CD4-positive, alpha-beta T cell (primary cell): ENCODE measurements around the gene KCND3. TPM values are rescaled to one million over a fixed set of nuclear protein-coding genes. Genes with fewer than 3 reads are reported as not detected.

ENCODE experiments used
- ATAC-seq: fragments of 200-7000 bp; cut with Tn5 transposase; one replicate; pipeline ENCODE4 v1.10.0; 2022; ENCODE audit warnings: mild to moderate bottlenecking; ENCODE audit not compliant: poor library complexity
- CTCF ChIA-PET: fragments of 350-600 bp; sonication (Branson Sonifier 250); formaldehyde crosslinking; loops from one replicate; lab custom pipeline; 2021; ENCODE audit warnings: antibody characterized with exemption, inconsistent platforms; lab: Charles Lee
- POLR2A ChIA-PET: fragments of 350-600 bp; sonication (Branson Sonifier 250); formaldehyde crosslinking; loops from one replicate; lab custom pipeline; 2021; ENCODE audit warnings: antibody characterized with exemption, inconsistent platforms; lab: Charles Lee
- DNase-seq, 14 experiments: peaks; one replicate each; pipeline ENCODE4 v3.0.0-alpha.2; 2013 to 2020; ENCODE audit warnings: mixed read lengths in 2 of 14
- H3K27ac ChIP-seq, 2 donors: one replicate each; pipeline versions ENCODE4 v1.5.1 to v1.7.0; 2013; ENCODE audit warnings: low read length in 2 of 2, low read depth in 1 of 2, mild to moderate bottlenecking in 1 of 2
- H3K27me3 ChIP-seq, 2 experiments: 1 replicate in 1 of 2; 2 replicates in 1 of 2; pipeline versions ENCODE4 v1.6.1 to v1.7.0; 2013; ENCODE audit warnings: low read length in 2 of 2, control low read depth in 1 of 2, mild to moderate bottlenecking in 1 of 2, moderate library complexity in 1 of 2; ENCODE audit not compliant: insufficient read depth in 2 of 2, control insufficient read depth in 1 of 2
- H3K36me3 ChIP-seq: one replicate; pipeline ENCODE4 v1.6.1; 2013; ENCODE audit warnings: low read length, control low read depth; ENCODE audit not compliant: insufficient read depth
- H3K4me1 ChIP-seq: one replicate; pipeline ENCODE4 v1.6.1; 2013; ENCODE audit warnings: low read length, control low read depth; ENCODE audit not compliant: insufficient read depth
- H3K4me3 ChIP-seq: one replicate; pipeline ENCODE4 v1.5.1; 2013; ENCODE audit warnings: mild to moderate bottlenecking, low read length, moderate library complexity
- H3K9me3 ChIP-seq, 2 experiments: 1 replicate in 1 of 2; 2 replicates in 1 of 2; pipeline versions ENCODE4 v1.6.1 to v1.7.0; 2013; ENCODE audit warnings: low read length in 2 of 2, mild to moderate bottlenecking in 2 of 2, control low read depth in 1 of 2, moderate library complexity in 1 of 2; ENCODE audit not compliant: control insufficient read depth in 1 of 2, insufficient read depth in 1 of 2
- H3K27ac Mint-ChIP-seq: one replicate; pipeline ENCODE4 v1.8.0; 2020; ENCODE audit warnings: mixed read lengths
- H3K27me3 Mint-ChIP-seq: one replicate; pipeline ENCODE4 v1.8.0; 2021; ENCODE audit warnings: mixed read lengths
- H3K36me3 Mint-ChIP-seq: one replicate; pipeline ENCODE4 v1.8.0; 2021; ENCODE audit warnings: low read depth, mixed read lengths
- H3K4me1 Mint-ChIP-seq: one replicate; pipeline ENCODE4 v1.8.0; 2021; ENCODE audit warnings: low read depth, mixed read lengths
- H3K4me3 Mint-ChIP-seq: one replicate; pipeline ENCODE4 v1.8.0; 2020; ENCODE audit warnings: mild to moderate bottlenecking, mixed read lengths
- H3K9me3 Mint-ChIP-seq: one replicate; pipeline ENCODE4 v1.8.0; 2020; ENCODE audit warnings: mixed read lengths
- CTCF ChIP-seq: fragments of 200-600 bp; IDR thresholded peaks from one replicate; pipeline ENCODE4 v1.8.0; 2022; ENCODE audit warnings: antibody characterized with exemption, mild to moderate bottlenecking
- intact Hi-C, 2 experiments: fragments of 100-400 bp; cut with DNase I in 1 of 2; cut with micrococcal nuclease in 1 of 2; formaldehyde crosslinking; loops; one replicate each; pipeline versions ENCODE4 v1.15.1 to v1.9.0; 2023 to 2025; cut with DNase I, micrococcal nuclease
- total RNA-seq, 174 experiments: library from RNA in 2 of 174; stranded (reverse) in 2 of 174; gene quantifications; one replicate each; pipeline ENCODE4 v1.2.3 and lab custom pipeline; 2021 to 2026

Gene KCND3
- total RNA-seq, 2 experiments from 2014 or later: 0.05 TPM; not detected in 1

- POLR2A ChIA-PET: no interaction called here
- ATAC-seq (no peak), DNase-seq (no peak)
- Mint-ChIP-seq H3K9me3 (no peaks in the 10 kb centered on the region), H3K36me3 (no peaks in the 10 kb centered on the region), H3K27me3 (peaks cover 28% of the 10 kb centered on the region), H3K4me1 (no peaks in the 10 kb centered on the region), H3K27ac (no peak overlapping the region), H3K4me3 (no peak overlapping the region)
- H3K9me3 ChIP-seq: no peaks in the 10 kb centered on the region
- intact Hi-C loops: no loop called here
- TF ChIP-seq CTCF: no peak
- H3K36me3 ChIP-seq: no peaks in the 10 kb centered on the region
- no peak overlapping the region for H3K4me3 ChIP-seq
- no peaks in the 10 kb centered on the region for H3K4me1 ChIP-seq
- CTCF ChIA-PET: no interaction called here
- H3K27ac ChIP-seq: no peak overlapping the region
- H3K27me3 ChIP-seq: peaks cover 0 to 5% of the 10 kb centered on the region in 2 experiments
Observed at GRCh38 chr1:111846842-111847241, 142.6 kb downstream of the KCND3 start.

GRCh38 chr1:111843177-111843576, 146.3 kb downstream of the KCND3 start:
- intact Hi-C loops: no loop called here
- Histone ChIP-seq H3K4me1 (no peaks in the 10 kb centered on the region), H3K27me3 (no peaks in the 10 kb centered on the region), H3K27ac (no peak overlapping the region), H3K36me3 (no peaks in the 10 kb centered on the region), H3K4me3 (no peak overlapping the region), H3K9me3 (no peaks in the 10 kb centered on the region)
- ATAC-seq (no peak), DNase-seq (no peak)
- H3K4me3 Mint-ChIP-seq: no peak overlapping the region
- no peaks in the 10 kb centered on the region for H3K9me3 Mint-ChIP-seq
- H3K4me1 Mint-ChIP-seq: no peaks in the 10 kb centered on the region
- TF ChIP-seq CTCF: no peak
- H3K36me3 Mint-ChIP-seq: no peaks in the 10 kb centered on the region
- no peak overlapping the region for H3K27ac Mint-ChIP-seq
- POLR2A ChIA-PET: no interaction called here
- CTCF ChIA-PET: interaction anchor here (1.1 kb wide), 1 partner anchor 17 kb away, joined by 3 read pairs; no protein-coding TSS in a partner anchor
- H3K27me3 Mint-ChIP-seq: peaks cover 9% of the 10 kb centered on the region

- Histone ChIP-seq H3K4me3 (no peak overlapping the region), H3K27ac (no peak overlapping the region), H3K4me1 (no peaks in the 10 kb centered on the region), H3K36me3 (no peaks in the 10 kb centered on the region), H3K27me3 (no peaks in the 10 kb centered on the region), H3K9me3 (no peaks in the 10 kb centered on the region)
- Mint-ChIP-seq H3K27ac (no peak overlapping the region), H3K4me3 (no peak overlapping the region), H3K4me1 (no peaks in the 10 kb centered on the region), H3K36me3 (no peaks in the 10 kb centered on the region), H3K27me3 (peaks cover 9% of the 10 kb centered on the region), H3K9me3 (no peaks in the 10 kb centered on the region)
- no peak for DNase-seq
- no peak for TF ChIP-seq CTCF
- ChIA-PET CTCF (interaction anchor here (1.1 kb wide), 1 partner anchor 16 kb away, joined by 3 read pairs; no protein-coding TSS in a partner anchor), POLR2A (no interaction called here)
- intact Hi-C loops: no loop called here
- no peak for ATAC-seq
Observed at GRCh38 chr1:111842411-111842810, 147.1 kb downstream of the KCND3 start.
